H1 (cell line): Measurements from ENCODE around the gene C4B. TPM values are rescaled to one million over a fixed set of nuclear protein-coding genes. Genes with fewer than 3 reads are reported as not detected.

Source experiments
- CTCF ChIA-PET: fragments of 300-600 bp; sonication (Branson Sonifier 250); formaldehyde crosslinking; loops from one replicate; lab custom pipeline; 2021; ENCODE audit not compliant: partially characterized antibody; lab: Charles Lee
- POLR2A ChIA-PET: fragments of 300-600 bp; sonication (Branson Sonifier 250); formaldehyde crosslinking; loops from one replicate; lab custom pipeline; 2021; ENCODE audit warnings: inconsistent platforms; ENCODE audit not compliant: partially characterized antibody; lab: Charles Lee
- DNase-seq, 2 experiments: peaks; one replicate each; pipeline versions ENCODE4 v3.0.0 to v3.0.0-alpha.2; 2010 to 2022; ENCODE audit warnings: low spot score in 2 of 2, low read depth in 1 of 2, mixed read lengths in 1 of 2
- FAIRE-seq: peaks from 2 replicates; lab custom pipeline; 2011; peaks lifted over from hg19 to GRCh38; lab: Jason Lieb, UNC
- H2AFZ ChIP-seq: 2 replicates; pipeline ENCODE4 v1.8.1; 2012; ENCODE audit warnings: low read length, inconsistent platforms
- H2AK5ac ChIP-seq: 2 replicates; pipeline ENCODE4 v1.6.1; 2013; ENCODE audit warnings: low read depth, low read length
- H2BK120ac ChIP-seq: replicated peaks from 2 replicates; pipeline ENCODE3; 2013; ENCODE audit warnings: low read depth, low read length, inconsistent platforms
- H2BK12ac ChIP-seq: 2 replicates; pipeline ENCODE4 v1.6.1; 2013; ENCODE audit warnings: low read depth, low read length
- H2BK15ac ChIP-seq: 2 replicates; pipeline ENCODE4 v1.6.1; 2013; ENCODE audit warnings: low read length
- H2BK20ac ChIP-seq: 2 replicates; pipeline ENCODE4 v1.6.1; 2013; ENCODE audit warnings: low read length
- H2BK5ac ChIP-seq: 2 replicates; pipeline ENCODE4 v1.6.1; 2013; ENCODE audit warnings: low read depth, low read length
- H3K14ac ChIP-seq: 2 replicates; pipeline ENCODE4 v1.6.1; 2013; ENCODE audit warnings: inconsistent platforms; ENCODE audit not compliant: insufficient read length
- H3K18ac ChIP-seq: 2 replicates; pipeline ENCODE4 v1.6.1; 2013; ENCODE audit warnings: low read length; ENCODE audit errors: extremely low read depth
- H3K23ac ChIP-seq: 2 replicates; pipeline ENCODE4 v1.6.1; 2013; ENCODE audit warnings: inconsistent platforms; ENCODE audit not compliant: insufficient read length
- H3K23me2 ChIP-seq: 2 replicates; pipeline ENCODE4 v1.6.1; 2013; ENCODE audit warnings: low read depth, low read length
- H3K27ac ChIP-seq: 2 replicates; pipeline ENCODE4 v1.6.1; 2011; ENCODE audit warnings: low read depth, low read length, inconsistent platforms
- H3K27me3 ChIP-seq, 4 experiments: replicated peaks in 1 of 4; 1 replicate in 1 of 4; 2 replicates in 3 of 4; pipeline versions ENCODE4 v1.6.1 to v1.8.1; 2011 to 2013; ENCODE audit warnings: low read length in 3 of 4, mild to moderate bottlenecking in 3 of 4, inconsistent platforms in 2 of 4, mixed read lengths in 2 of 4, moderate library complexity in 1 of 4; ENCODE audit not compliant: control insufficient read depth in 3 of 4, insufficient read depth in 3 of 4; ENCODE audit errors: extremely low read depth in 1 of 4
- H3K36me3 ChIP-seq, 4 experiments: 2 replicates each; pipeline versions ENCODE4 v1.6.1 to v1.8.1; 2011 to 2013; ENCODE audit warnings: mild to moderate bottlenecking in 4 of 4, low read length in 3 of 4, moderate library complexity in 2 of 4, control low read depth in 1 of 4, inconsistent platforms in 1 of 4; ENCODE audit not compliant: insufficient read depth in 4 of 4, control insufficient read depth in 2 of 4
- H3K4ac ChIP-seq: replicated peaks from 2 replicates; pipeline ENCODE3; 2013; ENCODE audit warnings: low read length, low read depth, mixed read lengths, inconsistent platforms; ENCODE audit not compliant: insufficient read length
- H3K4me1 ChIP-seq, 4 experiments: replicated peaks in 1 of 4; 1 replicate in 1 of 4; 2 replicates in 3 of 4; pipeline versions ENCODE4 v1.6.1 to v1.8.1; 2011 to 2013; ENCODE audit warnings: low read length in 3 of 4, inconsistent platforms in 2 of 4, mixed read lengths in 1 of 4; ENCODE audit not compliant: insufficient read depth in 4 of 4, control insufficient read depth in 3 of 4
- H3K4me2 ChIP-seq, 2 experiments: 2 replicates each; pipeline versions ENCODE4 v1.6.1 to v1.8.1; 2011 to 2013; ENCODE audit warnings: low read depth in 2 of 2, low read length in 2 of 2, control low read depth in 1 of 2, inconsistent platforms in 1 of 2, mild to moderate bottlenecking in 1 of 2; ENCODE audit not compliant: insufficient read depth in 1 of 2
- H3K4me3 ChIP-seq, 4 experiments: fragments of 200-600, 300-600 bp in 1 of 4; sonication (generic), shearing (Covaris generic), sonication (Bioruptor Twin) in 1 of 4; 2 replicates each; pipeline versions ENCODE4 v1.5.1 to v1.8.1; 2011 to 2016; ENCODE audit warnings: low read length in 4 of 4, low read depth in 3 of 4, control low read depth in 2 of 4, inconsistent platforms in 2 of 4, mild to moderate bottlenecking in 2 of 4, mixed read lengths in 1 of 4, moderate library complexity in 1 of 4; ENCODE audit not compliant: insufficient read depth in 2 of 4; ENCODE audit errors: extremely low read depth in 1 of 4
- H3K56ac ChIP-seq: replicated peaks from 2 replicates; pipeline ENCODE3; 2013; ENCODE audit warnings: low read depth, mild to moderate bottlenecking, mixed read lengths, low read length, inconsistent platforms; ENCODE audit not compliant: insufficient read length
- H3K79me1 ChIP-seq: 2 replicates; pipeline ENCODE4 v1.6.1; 2013; ENCODE audit warnings: low read depth, low read length, control low read depth
- H3K79me2 ChIP-seq, 2 experiments: 2 replicates each; pipeline versions ENCODE4 v1.6.1 to v1.8.1; 2012 to 2013; ENCODE audit warnings: low read length in 2 of 2, mild to moderate bottlenecking in 2 of 2, inconsistent platforms in 1 of 2; ENCODE audit not compliant: insufficient read depth in 2 of 2, control insufficient read depth in 1 of 2
- H3K9ac ChIP-seq, 4 experiments: replicated peaks in 1 of 4; 1 replicate in 1 of 4; 2 replicates in 3 of 4; pipeline versions ENCODE4 v1.6.1 to v1.8.1; 2011 to 2013; ENCODE audit warnings: low read depth in 3 of 4, low read length in 3 of 4, control low read depth in 2 of 4, mild to moderate bottlenecking in 2 of 4, moderate library complexity in 2 of 4, inconsistent platforms in 1 of 4; ENCODE audit errors: extremely low read depth in 1 of 4
- H3K9me3 ChIP-seq, 2 experiments: 2 replicates each; pipeline versions ENCODE4 v1.6.1 to v1.8.1; 2012 to 2013; ENCODE audit warnings: mild to moderate bottlenecking in 2 of 2, moderate library complexity in 2 of 2, control low read depth in 1 of 2, inconsistent platforms in 1 of 2, low read depth in 1 of 2, low read length in 1 of 2, mixed read lengths in 1 of 2; ENCODE audit not compliant: insufficient read depth in 2 of 2
- H4K20me1 ChIP-seq, 2 experiments: replicated peaks in 1 of 2; 2 replicates each; pipeline versions ENCODE3 to v1.8.1; 2011 to 2013; ENCODE audit warnings: inconsistent platforms in 2 of 2, low read length in 2 of 2, mild to moderate bottlenecking in 1 of 2; ENCODE audit not compliant: insufficient read depth in 2 of 2, control insufficient read depth in 1 of 2
- H4K5ac ChIP-seq: 2 replicates; pipeline ENCODE4 v1.6.1; 2013; ENCODE audit warnings: low read length, low read depth, mixed read lengths, inconsistent platforms; ENCODE audit not compliant: insufficient read length
- H4K8ac ChIP-seq: 2 replicates; pipeline ENCODE4 v1.8.0; 2013; ENCODE audit warnings: mild to moderate bottlenecking, moderate library complexity, low read length, inconsistent platforms; ENCODE audit not compliant: insufficient read depth; ENCODE audit errors: extremely low read depth
- H4K91ac ChIP-seq: replicated peaks from 2 replicates; pipeline ENCODE3; 2013; ENCODE audit warnings: low read length, mixed read lengths, inconsistent platforms; ENCODE audit not compliant: insufficient read length
- EGR1 ChIP-seq: IDR thresholded peaks from 2 replicates; pipeline ENCODE4 v1.6.1; 2011; ENCODE audit warnings: low read depth, low read length, borderline replicate concordance
- NANOG ChIP-seq: IDR thresholded peaks from 2 replicates; pipeline ENCODE4 v1.6.1; 2011; ENCODE audit warnings: low read length, low read depth, mild to moderate bottlenecking, inconsistent platforms; ENCODE audit not compliant: insufficient read depth, poor library complexity, severe bottlenecking
- NRF1 ChIP-seq: IDR thresholded peaks from 2 replicates; pipeline ENCODE4 v1.6.1; 2011; ENCODE audit warnings: mild to moderate bottlenecking, low read depth, low read length, improper control_type of control experiment
- WGBS, 2 experiments: shearing (Covaris generic) in 1 of 2; methylation state at CpG; one replicate each; pipeline versions ENCODE4 v1.1.6 to v1.1.7; 2013 to 2015; ENCODE audit warnings: low lambda C conversion rate in 2 of 2, mixed read lengths in 2 of 2, inconsistent platforms in 1 of 2, low coverage in 1 of 2, missing lambda C conversion rate in 1 of 2; ENCODE audit not compliant: insufficient replicate concordance in 2 of 2, insufficient coverage in 1 of 2, insufficient read length in 1 of 2; ENCODE audit errors: extremely low coverage in 1 of 2, missing lambda C conversion rate in 1 of 2; 5-methylcytosine and 5-hydroxymethylcytosine counted together
- polyA plus RNA-seq, 7 experiments: library from polyadenylated mRNA; depleted of rRNA in 3 of 7; stranded (reverse) in 5 of 7; unstranded in 2 of 7; fragments of >200 nt in 5 of 7; fragments of 200-250 nt in 2 of 7; gene quantifications; 1 replicate in 5 of 7; 2 replicates in 1 of 7; 4 replicates in 1 of 7; pipeline versions ENCODE4 v1.2.1 to v1.2.3, GENCODE V29; 2011 to 2013; ENCODE audit warnings: missing spikeins in 2 of 7, mixed read lengths in 2 of 7
- total RNA-seq: library from RNA; stranded (reverse); fragmentation: NEBNext Ultra II Directional; extraction: Animal tissue kit (Norgen Biotek cat#: 25700); gene quantifications from 2 replicates; pipeline ENCODE4 v1.2.1, GENCODE V29; 2021

C4B gene
- total and polyA plus RNA-seq, 2 of the 8 experiments (the other 6 are each of a cell fraction or from before 2014, with no cell fraction given): 0.74 to 3.5 TPM

GRCh38 chr6:31969712-31970603 lies 44.6 kb upstream of the C4B start:
- H3K4me2 ChIP-seq: no peak overlapping the region; a peak in 1 of 4 replicates
- peaks cover 0 to 9% (median 5%) of the 10 kb centered on the region in 4 experiments; a peak in 5 of 7 replicates for H3K4me1 ChIP-seq
- POLR2A ChIA-PET: interaction anchor here (0.7 to 15.3 kb wide), 10 partner anchors 15 to 296 kb away, joined by 3 to 279 read pairs (median 4); partner anchors contain the start of genes CFB, EHMT2, NELFE and SKIC2
- H4K20me1 ChIP-seq: peaks cover 0 to 3% of the 10 kb centered on the region in 2 experiments
- H3K23me2 ChIP-seq: peaks cover 13% of the 10 kb centered on the region
- CTCF ChIA-PET: interaction anchor here (0.6 to 10.2 kb wide), 5 partner anchors 10 to 419 kb away, joined by 3 to 84 read pairs (median 4); no protein-coding TSS in a partner anchor
- peaks cover 0 to 11% of the 10 kb centered on the region in 2 experiments; a peak in 1 of 4 replicates for H3K79me2 ChIP-seq
- peaks cover 4% of the 10 kb centered on the region; the same call in 1 of the 2 replicates for H3K79me1 ChIP-seq
- WGBS, 2 experiments: 87% methylated on average over 17 of the region's 17 CpGs; no CpG with 5 or more reads in 1 of the 2 experiments
- no peak overlapping the region for H3K4ac ChIP-seq
- no peak for TF ChIP-seq EGR1
- no peak for TF ChIP-seq NRF1
- TF ChIP-seq NANOG: no peak
- H4K91ac ChIP-seq: no peak overlapping the region
- H3K9me3 ChIP-seq: no peaks in the 10 kb centered on the region
- H2BK12ac ChIP-seq: no peak overlapping the region
- H3K18ac ChIP-seq: no peak overlapping the region
- no peak overlapping the region for H2BK5ac ChIP-seq
- H3K23ac ChIP-seq: no peak overlapping the region
- H4K8ac ChIP-seq: no peak overlapping the region
- FAIRE-seq: no peak
- no peak overlapping the region for H2AFZ ChIP-seq
- H2AK5ac ChIP-seq: no peak overlapping the region
- H3K27ac ChIP-seq: no peak overlapping the region
- H2BK20ac ChIP-seq: no peak overlapping the region
- H2BK120ac ChIP-seq: no peak overlapping the region
- H3K4me3 ChIP-seq: no peak overlapping the region
- H2BK15ac ChIP-seq: no peak overlapping the region
- no peak overlapping the region for H3K56ac ChIP-seq
- H3K14ac ChIP-seq: no peak overlapping the region
- no peak overlapping the region for H3K9ac ChIP-seq
- H3K27me3 ChIP-seq: no peaks in the 10 kb centered on the region; a peak in 1 of 7 replicates
- H3K36me3 ChIP-seq: peaks cover 10 to 42% (median 29%) of the 10 kb centered on the region in 4 experiments
- H4K5ac ChIP-seq: no peak overlapping the region
- DNase-seq: no peak
